HepG2 (cell line): ENCODE data around the gene AGT. TPM values are rescaled to one million over a fixed set of nuclear protein-coding genes. Genes with fewer than 3 reads are reported as not detected.

Experiments used
- AHR ChIP-seq: IDR thresholded peaks from 2 replicates; pipeline ENCODE4 v1.6.1; 2018; ENCODE audit warnings: missing genetic modification reagents, missing compliant biosample characterization
- ARID5B ChIP-seq: IDR thresholded peaks from 2 replicates; pipeline ENCODE4 v1.4.0; 2020; ENCODE audit warnings: mild to moderate bottlenecking, missing genetic modification reagents
- ATAD3A ChIP-seq: sonication (generic); formaldehyde crosslinking; IDR thresholded peaks from 2 replicates; pipeline ENCODE4 v1.4.0; 2020; ENCODE audit warnings: missing genetic modification reagents
- CREBL2 ChIP-seq: sonication (generic); formaldehyde crosslinking; IDR thresholded peaks from 2 replicates; pipeline ENCODE4 v1.8.1; 2023; ENCODE audit warnings: missing genetic modification reagents, mild to moderate bottlenecking, borderline replicate concordance
- HBP1 ChIP-seq: IDR thresholded peaks from 2 replicates; pipeline ENCODE4 v1.6.1; 2016; ENCODE audit warnings: low read depth, control low read depth
- HNF4A ChIP-seq: sonication (generic); formaldehyde crosslinking; IDR thresholded peaks from 2 replicates; pipeline ENCODE4 v1.4.0; 2020; ENCODE audit warnings: missing genetic modification reagents
- MED13 ChIP-seq: sonication (generic); formaldehyde crosslinking; IDR thresholded peaks from 2 replicates; pipeline ENCODE4 v1.5.0; 2020; ENCODE audit warnings: missing genetic modification reagents
- NR2F1 ChIP-seq, 2 experiments: fragments of 450-650 bp in 1 of 2; formaldehyde crosslinking in 1 of 2; IDR thresholded peaks; 2 replicates each; pipeline versions ENCODE4 v1.5.0 to v1.6.1; 2016 to 2020; ENCODE audit warnings: mild to moderate bottlenecking in 1 of 2, missing compliant biosample characterization in 1 of 2, missing genetic modification reagents in 1 of 2, moderate library complexity in 1 of 2
- SAP130 ChIP-seq: IDR thresholded peaks from 2 replicates; pipeline ENCODE4 v1.6.1; 2016; ENCODE audit warnings: low read depth
- SKI ChIP-seq: fragments of 450-650 bp; IDR thresholded peaks from one replicate; pipeline ENCODE4 v1.6.1; 2018; ENCODE audit warnings: mild to moderate bottlenecking; ENCODE audit not compliant: partially characterized antibody
- SMAD1 ChIP-seq: sonication (generic); formaldehyde crosslinking; IDR thresholded peaks from 2 replicates; pipeline ENCODE4 v1.4.0; 2020; ENCODE audit warnings: missing genetic modification reagents, low read depth, mild to moderate bottlenecking, borderline replicate concordance
- ZBTB1 ChIP-seq: sonication (generic); formaldehyde crosslinking; IDR thresholded peaks from 2 replicates; pipeline ENCODE4 v1.4.0; 2020; ENCODE audit warnings: missing genetic modification reagents, borderline replicate concordance
- ZBTB21 ChIP-seq: sonication (generic); formaldehyde crosslinking; IDR thresholded peaks from 2 replicates; pipeline ENCODE4 v1.4.0; 2020; ENCODE audit warnings: missing genetic modification reagents
- ZBTB33 ChIP-seq: sonication (generic); formaldehyde crosslinking; IDR thresholded peaks from 2 replicates; pipeline ENCODE4 v1.4.0; 2020; ENCODE audit warnings: missing genetic modification reagents
- ZFP90 ChIP-seq: sonication (generic); formaldehyde crosslinking; IDR thresholded peaks from 2 replicates; pipeline ENCODE4 v1.8.0; 2022; ENCODE audit warnings: missing genetic modification reagents, mild to moderate bottlenecking, inconsistent platforms, borderline replicate concordance
- ZMYM2 ChIP-seq: sonication (generic); formaldehyde crosslinking; IDR thresholded peaks from 2 replicates; pipeline ENCODE4 v1.8.0; 2022; ENCODE audit warnings: mild to moderate bottlenecking, missing genetic modification reagents
- ZNF441 ChIP-seq: sonication (generic); formaldehyde crosslinking; IDR thresholded peaks from 2 replicates; pipeline ENCODE4 v1.7.0; 2021; ENCODE audit warnings: missing genetic modification reagents, borderline replicate concordance
- ZNF737 ChIP-seq: sonication (generic); formaldehyde crosslinking; IDR thresholded peaks from 2 replicates; pipeline ENCODE4 v1.5.0; 2020; ENCODE audit warnings: missing genetic modification reagents, mild to moderate bottlenecking, borderline replicate concordance
- ZNF746 ChIP-seq: sonication (generic); formaldehyde crosslinking; IDR thresholded peaks from 2 replicates; pipeline ENCODE4 v1.8.0; 2022; ENCODE audit warnings: mild to moderate bottlenecking, missing genetic modification reagents
- ZNF777 ChIP-seq: sonication (generic); formaldehyde crosslinking; IDR thresholded peaks from 2 replicates; pipeline ENCODE4 v1.4.0; 2020; ENCODE audit warnings: missing genetic modification reagents
- ZSCAN9 ChIP-seq: IDR thresholded peaks from 2 replicates; pipeline ENCODE4 v1.6.1; 2016; ENCODE audit warnings: borderline replicate concordance
- polyA plus RNA-seq, 8 experiments: library from polyadenylated mRNA; depleted of rRNA in 3 of 8; stranded (reverse) in 7 of 8; unstranded in 1 of 8; fragments of >200 nt; fragmentation: Illumina TruSeq in 4 of 8; extraction: Trizol in 4 of 8; gene quantifications; 2 replicates each; pipeline versions ENCODE4 v1.2.1 to v1.2.3, GENCODE V29; 2011 to 2016; ENCODE audit warnings: low read depth in 4 of 8, missing spikeins in 1 of 8, mixed read lengths in 1 of 8; ENCODE audit not compliant: insufficient read depth in 1 of 8
- total RNA-seq, 5 experiments: library from RNA; depleted of rRNA; stranded (reverse); fragments of >200 nt; fragmentation: Illumina TruSeq; extraction: Trizol; gene quantifications; 2 replicates each; pipeline ENCODE4 v1.2.3, GENCODE V29; 2016; ENCODE audit warnings: low read depth in 1 of 5

AGT gene
- total and polyA plus RNA-seq, 2 of the 13 experiments (the other 11 are each of a cell fraction or from before 2014, with no cell fraction given): 892 to 2,071 TPM

GRCh38 chr1:230713915-230714764 is at the start of gene AGT (continued):
- TF ChIP-seq ARID5B (CRISPR knock-in tag) (peak; percentile 97), ZMYM2 (CRISPR knock-in tag) (peak; percentile 93; the same call in 1 of the 2 replicates), SMAD1 (CRISPR knock-in tag) (peak; percentile 88; the same call in 1 of the 2 replicates), NR2F1 (CRISPR knock-in tag; IDR thresholded peaks at IDR 0.05) (peak; percentile 98 to 100), ATAD3A (no peak), AHR (peak; percentile 67; the same call in 1 of the 2 replicates), ZBTB1 (CRISPR knock-in tag) (no peak), SAP130 (CRISPR knock-in tag) (peak; percentile 97), MED13 (CRISPR knock-in tag) (peak; percentile 87), ZNF737 (CRISPR knock-in tag) (peak; percentile 52; the same call in 1 of the 2 replicates), ZNF441 (peak; percentile 90), SKI (peak; percentile 89), ZBTB21 (peak; percentile 35; the same call in 1 of the 2 replicates), ZNF777 (peak; percentile 49; the same call in 1 of the 2 replicates), ZNF746 (peak; percentile 95), ZBTB33 (CRISPR knock-in tag) (peak; percentile 65), ZSCAN9 (CRISPR knock-in tag) (peak; percentile 96; the same call in 1 of the 2 replicates), CREBL2 (no peak), HBP1 (peak; percentile 84; the same call in 1 of the 2 replicates), ZFP90 (CRISPR knock-in tag) (no peak; the same call in 1 of the 2 replicates), HNF4A (CRISPR knock-in tag) (peak; percentile 99)
